Measurements from ENCODE around the gene IRX6.
A peak's percentile ranks its signal among the peaks of the same experiment; 100 is the strongest.

The IRX6 gene

DNA sequence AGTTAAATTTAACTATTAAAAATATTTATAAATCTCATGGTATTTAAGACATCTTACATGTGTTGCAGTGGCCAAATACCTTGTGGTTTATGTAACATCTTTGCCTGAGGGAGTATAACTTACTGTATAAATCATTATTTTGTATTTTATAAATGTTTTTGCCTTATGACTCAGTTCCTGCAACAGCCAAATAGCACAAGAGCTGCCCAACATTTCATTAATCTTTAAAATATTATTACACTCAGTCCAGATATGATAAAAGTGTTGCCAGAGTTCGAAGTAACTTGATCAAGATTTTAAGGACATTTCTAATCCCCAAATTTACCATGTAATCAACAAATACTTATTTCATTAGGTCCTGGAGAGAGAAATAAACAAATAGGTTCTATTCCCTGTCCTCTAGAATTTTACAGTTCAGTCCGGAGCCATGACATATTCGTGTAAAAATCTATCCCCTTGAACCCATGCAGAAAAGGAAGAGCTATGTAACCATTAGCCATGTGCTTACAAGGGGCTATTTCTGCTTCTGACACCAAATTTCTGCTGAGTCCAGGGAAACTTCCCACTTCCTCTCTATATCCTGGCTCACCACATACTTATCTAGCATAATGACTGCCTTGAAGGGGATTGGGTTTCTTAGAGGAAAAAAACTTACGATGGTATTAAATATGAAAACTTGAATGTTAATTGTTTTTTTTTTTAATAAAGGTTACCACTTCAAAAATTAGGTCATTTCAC, 44.0 kb downstream of the IRX6 start:
- DNase-seq (ENCODE audit: low spot score): peak; percentile 30

DNA sequence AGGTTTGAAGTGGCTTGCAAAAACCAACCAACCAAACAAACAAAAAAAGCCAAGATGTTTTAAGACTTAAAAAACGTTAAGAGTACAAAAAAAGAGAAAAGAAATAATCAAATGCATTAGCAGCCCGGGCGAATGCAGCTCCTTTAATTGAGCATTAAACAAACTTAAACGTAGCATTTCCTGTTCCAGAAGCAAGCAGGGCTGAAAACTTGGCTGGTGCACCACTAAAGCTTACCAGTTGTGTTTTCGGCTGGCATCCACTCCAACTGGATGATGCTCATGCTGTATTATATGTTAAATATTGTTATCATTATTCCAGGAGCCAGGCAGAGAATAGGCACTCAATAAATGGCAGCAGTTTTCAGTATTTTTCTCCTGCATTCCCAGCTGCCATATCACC, 45.1 kb downstream of the IRX6 start:
- DNase-seq (ENCODE audit: low spot score): no peak

DNA sequence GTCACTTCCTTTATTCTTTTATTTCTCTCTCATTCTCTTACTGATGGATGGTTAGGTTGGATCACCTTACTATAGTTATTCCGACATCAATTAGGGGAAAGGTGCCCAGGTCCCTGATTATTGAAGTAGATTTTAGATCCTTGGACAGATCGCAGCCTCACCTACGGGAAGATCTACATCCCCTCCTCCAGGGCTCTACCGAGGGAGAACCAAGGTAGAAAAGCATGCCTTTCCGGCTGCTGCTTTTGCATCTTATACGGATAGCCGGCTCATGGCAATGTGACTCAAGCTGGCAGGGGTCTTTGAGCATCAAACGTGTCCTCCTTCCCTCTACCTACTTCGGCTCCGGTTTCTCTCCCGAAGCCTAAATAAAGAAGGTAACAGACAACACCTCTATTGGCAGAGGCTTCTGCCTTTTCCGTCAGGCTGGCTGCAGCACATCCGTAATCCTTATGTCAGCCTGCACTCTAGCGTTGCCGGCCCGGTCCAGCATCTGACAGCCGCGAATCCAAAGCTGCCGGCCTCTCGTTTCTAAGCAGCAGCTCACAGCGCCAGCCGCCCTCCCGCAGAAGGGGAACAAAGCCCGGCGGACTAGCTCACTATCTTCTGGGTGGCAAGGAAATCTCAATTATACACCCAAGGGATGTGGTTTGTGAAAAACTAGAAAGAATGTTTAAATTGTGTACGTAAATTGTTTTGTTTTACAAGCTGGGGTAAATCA, 46.9 kb downstream of the IRX6 start:
- DNase-seq (ENCODE audit: low spot score): peak; percentile 56

DNA sequence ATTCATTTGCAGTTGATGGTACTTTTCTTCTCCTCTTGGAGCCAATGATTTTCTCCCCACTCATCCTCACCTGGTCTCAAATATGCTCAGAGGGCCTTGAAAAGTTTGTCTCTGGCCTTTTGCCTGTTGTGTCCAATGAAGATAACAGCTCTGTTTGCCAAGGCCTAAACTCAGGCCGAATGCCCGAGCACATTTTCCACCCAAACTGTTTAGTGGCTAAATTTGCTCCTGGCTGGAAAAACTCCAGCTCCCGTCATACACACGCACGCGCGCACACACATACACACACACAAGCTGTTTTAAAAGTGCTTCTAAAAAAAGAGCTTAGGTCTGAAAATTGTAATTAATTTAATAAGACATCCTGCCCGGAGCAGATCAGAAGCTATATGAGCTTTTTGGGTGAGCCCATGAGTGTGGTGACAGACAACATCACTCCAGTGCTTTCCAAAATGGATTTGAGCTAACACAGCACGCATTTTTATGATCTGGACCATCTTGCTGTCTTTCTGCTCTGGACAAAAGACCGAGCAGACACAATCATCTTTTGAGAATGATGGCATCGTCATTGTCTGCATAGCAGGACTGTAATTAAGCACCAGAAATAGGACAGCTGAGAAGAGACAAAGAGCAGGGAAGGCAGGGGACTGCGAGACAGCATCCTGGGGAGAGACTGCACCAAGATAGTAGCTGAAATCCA, 48.9 kb downstream of the IRX6 start:
- no peak for DNase-seq (ENCODE audit: low spot score)

DNA sequence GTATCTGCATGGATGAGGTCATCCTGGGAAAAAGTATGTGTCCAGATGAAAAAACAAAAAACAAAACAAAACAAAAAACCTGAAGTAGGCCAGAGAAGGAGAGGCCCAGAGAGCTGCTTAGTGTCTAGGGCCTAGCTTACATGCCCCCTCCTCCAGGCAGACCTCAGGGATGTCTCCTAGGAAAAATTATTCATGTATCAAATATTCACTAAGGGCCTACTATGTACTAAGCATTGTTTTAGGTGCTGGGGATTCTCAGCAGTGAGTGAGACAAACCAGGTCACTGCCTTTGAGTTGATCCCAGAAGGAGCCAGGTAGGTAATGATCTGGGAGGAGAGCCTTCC, 49.5 kb downstream of the IRX6 start:
- DNase-seq (ENCODE audit: low spot score): no peak

DNA sequence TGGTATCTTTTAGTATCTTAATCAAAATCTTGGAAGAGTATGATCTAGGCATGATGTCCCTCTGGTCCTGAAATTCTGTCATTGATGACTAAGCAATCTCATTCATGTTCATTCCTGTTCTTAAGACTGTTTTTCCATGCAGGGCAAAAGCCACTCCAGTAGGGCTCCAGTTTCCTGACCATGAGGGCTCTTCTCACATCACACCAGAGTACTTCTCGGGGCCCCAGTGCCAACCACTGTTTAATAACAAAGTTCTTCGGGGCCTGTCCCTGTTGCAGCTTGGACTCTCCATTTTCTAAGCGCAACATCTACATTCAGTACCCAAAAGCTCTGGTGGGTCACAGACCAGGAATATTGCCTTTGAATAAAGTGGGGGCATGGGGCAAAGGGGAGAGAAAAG, 52.0 kb downstream of the IRX6 start:
- no peak for DNase-seq (ENCODE audit: low spot score)

DNA sequence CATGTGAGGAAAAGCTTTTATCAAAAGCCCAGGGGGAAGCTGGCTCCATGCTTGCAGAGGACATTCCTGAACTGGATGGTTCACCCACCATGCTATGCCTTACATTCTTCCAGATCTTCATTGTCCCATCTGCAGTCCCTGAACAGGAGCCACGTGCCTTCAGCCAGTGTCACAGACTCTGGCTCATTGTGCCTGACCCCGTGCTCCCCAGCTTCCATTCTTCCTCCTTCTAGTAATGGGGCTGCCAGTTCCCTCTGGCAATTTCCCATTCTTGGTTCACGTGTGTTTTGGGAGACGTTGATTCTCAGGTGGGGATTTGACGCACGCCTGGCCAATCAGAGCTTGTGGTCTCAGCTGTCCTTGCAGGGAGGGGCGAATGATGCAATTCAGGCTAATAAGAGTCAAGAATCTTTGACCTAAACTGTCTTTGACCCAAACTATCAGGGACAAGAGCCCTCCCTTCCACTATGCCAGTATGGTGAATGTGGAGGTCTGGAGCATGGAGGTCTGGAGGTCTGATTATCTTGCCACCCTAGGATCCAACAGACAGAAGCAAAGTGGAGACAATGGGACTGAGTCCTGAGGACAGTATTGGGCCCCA, 52.7 kb downstream of the IRX6 start:
- no peak for DNase-seq (ENCODE audit: low spot score)

DNA sequence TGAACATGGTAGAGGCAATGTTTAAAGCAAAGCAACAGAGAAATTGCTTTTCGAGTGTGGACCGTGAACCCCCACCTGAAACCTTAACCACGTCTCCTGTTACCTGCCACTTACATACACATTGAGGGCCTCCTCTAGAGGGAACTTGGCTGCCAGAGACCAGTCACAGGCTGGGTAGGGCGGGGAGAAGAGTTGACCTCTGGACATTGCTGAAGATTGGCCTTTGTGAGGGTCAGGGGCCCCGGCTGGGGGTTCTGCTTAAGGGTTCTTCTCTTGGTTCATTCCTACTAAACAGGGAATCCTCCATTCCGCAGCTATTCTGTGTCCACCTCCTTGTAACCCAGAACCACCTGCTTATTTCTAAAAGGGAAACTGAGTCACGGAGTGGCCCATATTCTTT, 53.8 kb downstream of the IRX6 start:
- DNase-seq (ENCODE audit: low spot score): no peak

DNA sequence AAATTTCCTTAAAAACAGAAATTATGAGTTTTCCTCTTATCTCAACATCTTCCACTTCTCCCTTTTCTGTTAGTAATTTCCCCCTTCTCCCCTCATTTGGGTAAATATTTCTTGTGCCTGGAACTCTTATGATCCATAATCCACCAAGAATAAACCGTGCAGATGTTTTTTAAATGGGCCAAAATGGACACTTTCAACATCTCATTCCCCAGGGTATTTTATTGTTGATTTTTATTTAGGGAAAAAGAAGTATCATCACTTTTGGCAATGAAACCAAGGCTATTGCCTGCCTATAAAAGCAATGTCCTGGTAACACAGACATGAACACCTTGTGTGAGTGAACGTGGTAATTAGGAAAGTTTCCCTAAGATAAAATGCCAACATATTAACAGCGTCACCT, 54.6 kb downstream of the IRX6 start:
- DNase-seq (ENCODE audit: low spot score): no peak

DNA sequence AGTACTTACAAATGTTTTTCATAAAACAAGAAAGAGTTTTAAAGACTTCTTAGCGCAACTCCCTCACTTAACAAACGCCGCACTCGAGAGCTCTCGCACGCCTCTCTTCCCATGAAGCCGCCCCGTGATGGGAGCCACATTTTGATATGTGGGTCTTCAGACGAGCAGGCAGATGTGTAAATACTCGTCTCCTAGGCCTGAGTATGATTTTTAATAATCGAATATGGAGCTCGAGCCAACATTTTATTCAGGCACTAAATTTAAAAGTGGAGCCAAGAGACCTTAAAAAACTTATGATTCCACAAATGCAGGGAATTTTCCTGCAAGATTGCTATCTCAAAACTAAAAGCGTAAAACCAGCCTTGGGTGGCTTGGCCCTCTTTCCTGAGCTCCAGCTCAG, 55.4 kb downstream of the IRX6 start:
- no peak for DNase-seq (ENCODE audit: low spot score)

DNA sequence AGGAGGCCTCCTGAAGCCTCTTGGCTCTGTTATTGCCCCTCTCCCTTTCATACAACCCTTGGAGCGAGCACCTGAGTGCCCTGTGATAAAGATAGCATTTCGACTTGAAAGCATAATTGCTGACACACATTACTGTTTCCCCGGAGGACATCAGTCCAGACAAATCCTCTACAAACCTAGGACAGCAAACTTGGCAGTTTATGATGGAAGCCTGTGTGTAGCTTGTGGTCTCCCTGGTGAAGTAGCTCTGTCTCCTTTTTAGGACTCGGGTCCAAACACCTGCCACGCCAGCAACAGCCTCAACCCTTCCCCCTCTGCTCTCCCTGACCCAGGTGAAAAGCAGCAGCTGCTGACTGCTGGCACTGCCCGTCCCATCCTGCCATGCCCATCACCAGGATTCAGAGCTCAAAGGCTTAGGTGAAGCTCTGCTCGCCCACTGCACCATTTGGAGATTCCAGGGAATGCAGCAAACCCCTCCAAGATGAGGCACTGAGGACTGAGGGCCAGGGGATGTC, 55.9 kb downstream of the IRX6 start:
- DNase-seq (ENCODE audit: low spot score): no peak
